ENCODE measurements around the gene DUOXA1.
"Not testable (repeated sequence)": the region's sequence is repeated elsewhere in the genome, so short reads cannot be mapped to it uniquely, and the experiment has no call there.

The DUOXA1 gene

DNA sequence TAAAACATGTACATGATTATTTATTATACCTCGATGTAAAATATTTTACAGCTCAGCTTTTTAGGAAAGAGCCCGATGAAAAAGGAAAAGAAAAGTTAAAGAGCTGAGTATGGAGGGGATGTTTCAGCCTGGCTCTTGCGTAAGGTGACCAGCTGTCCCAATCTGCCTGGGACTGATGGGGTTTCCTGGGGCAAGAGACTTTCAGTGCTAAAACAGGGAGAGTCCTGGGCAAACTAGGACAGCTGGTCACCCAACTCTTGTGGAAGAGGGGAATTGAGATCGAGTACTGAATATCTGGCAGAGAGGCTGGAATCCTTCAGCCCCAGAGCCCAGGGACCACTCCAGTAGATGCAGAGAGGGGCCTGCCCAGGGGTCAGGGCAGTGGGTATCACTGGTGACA, 36.7 kb downstream of the DUOXA1 start:
- no peaks in the 10 kb centered on the region for H3K27me3 ChIP-seq (ENCODE audit: low read depth, low read length)
- no peaks in the 10 kb centered on the region for H3K36me3 ChIP-seq (ENCODE audit: control insufficient read depth in 1 of 2, insufficient read depth in 2 of 2, low read length in 2 of 2)
- no peaks in the 10 kb centered on the region for H3K4me1 ChIP-seq (ENCODE audit: control insufficient read depth in 1 of 2, insufficient read depth in 2 of 2, low read length in 2 of 2)
- no peaks in the 10 kb centered on the region for H3K9me3 ChIP-seq (ENCODE audit: control insufficient read depth in 1 of 2, low read length in 2 of 2)
- no peak overlapping the region for H3K27ac ChIP-seq (ENCODE audit: low read length)
- H3K4me3 ChIP-seq (ENCODE audit: low read depth in 1 of 2, low read length in 2 of 2), result no peak overlapping the region

DNA sequence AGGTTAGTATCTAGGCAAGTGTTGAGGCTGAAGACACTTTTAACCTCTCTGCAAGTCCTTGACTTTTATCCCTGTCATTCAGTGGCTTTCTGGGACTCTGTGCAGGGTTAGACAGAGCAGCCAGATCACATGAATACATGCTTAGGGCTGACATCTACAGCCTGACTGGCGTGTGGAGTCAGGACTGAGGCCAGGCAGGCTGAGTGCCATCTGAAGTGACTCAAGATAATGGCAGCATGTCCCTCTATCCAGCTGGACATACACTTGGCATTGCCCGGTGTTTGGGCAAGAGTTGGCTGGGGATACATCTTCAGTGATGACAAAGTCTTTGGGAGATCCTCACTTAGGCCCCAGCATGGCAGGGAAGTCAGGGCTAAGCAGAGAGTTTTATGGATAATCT, 38.1 kb downstream of the DUOXA1 start:
- no peaks in the 10 kb centered on the region for H3K27me3 ChIP-seq (ENCODE audit: low read depth, low read length)
- no peaks in the 10 kb centered on the region for H3K9me3 ChIP-seq (ENCODE audit: control insufficient read depth in 1 of 2, low read length in 2 of 2)
- H3K4me3 ChIP-seq (ENCODE audit: low read depth in 1 of 2, low read length in 2 of 2), result no peak overlapping the region
- H3K4me1 ChIP-seq (ENCODE audit: control insufficient read depth in 1 of 2, insufficient read depth in 2 of 2, low read length in 2 of 2), result no peaks in the 10 kb centered on the region
- H3K36me3 ChIP-seq (ENCODE audit: control insufficient read depth in 1 of 2, insufficient read depth in 2 of 2, low read length in 2 of 2), result no peaks in the 10 kb centered on the region
- no peak overlapping the region for H3K27ac ChIP-seq (ENCODE audit: low read length)

DNA sequence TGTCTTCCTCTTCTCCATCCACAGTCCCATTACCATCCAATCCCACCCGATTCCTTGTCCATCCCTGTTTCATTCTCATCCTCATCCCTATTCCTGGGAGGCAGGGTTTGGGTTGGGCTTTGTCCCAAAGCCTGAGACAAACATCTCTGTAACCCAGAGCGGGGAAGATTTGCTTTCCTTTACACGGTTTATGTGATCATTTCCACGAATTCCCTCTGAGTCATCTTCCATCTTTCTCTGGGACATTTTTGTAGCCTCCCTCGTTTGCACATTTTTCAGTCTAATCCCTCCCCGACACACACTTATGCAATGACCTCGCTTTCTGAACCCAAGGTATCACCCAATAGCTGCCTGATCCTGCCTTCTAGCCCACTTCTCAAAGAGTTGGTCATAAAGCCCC, 38.5 kb downstream of the DUOXA1 start:
- H3K27me3 ChIP-seq (ENCODE audit: low read depth, low read length), result no peaks in the 10 kb centered on the region
- H3K9me3 ChIP-seq (ENCODE audit: control insufficient read depth in 1 of 2, low read length in 2 of 2), result no peaks in the 10 kb centered on the region
- no peak overlapping the region for H3K27ac ChIP-seq (ENCODE audit: low read length)
- no peaks in the 10 kb centered on the region for H3K36me3 ChIP-seq (ENCODE audit: control insufficient read depth in 1 of 2, insufficient read depth in 2 of 2, low read length in 2 of 2)
- H3K4me3 ChIP-seq (ENCODE audit: low read depth in 1 of 2, low read length in 2 of 2), result no peak overlapping the region
- no peaks in the 10 kb centered on the region for H3K4me1 ChIP-seq (ENCODE audit: control insufficient read depth in 1 of 2, insufficient read depth in 2 of 2, low read length in 2 of 2)

DNA sequence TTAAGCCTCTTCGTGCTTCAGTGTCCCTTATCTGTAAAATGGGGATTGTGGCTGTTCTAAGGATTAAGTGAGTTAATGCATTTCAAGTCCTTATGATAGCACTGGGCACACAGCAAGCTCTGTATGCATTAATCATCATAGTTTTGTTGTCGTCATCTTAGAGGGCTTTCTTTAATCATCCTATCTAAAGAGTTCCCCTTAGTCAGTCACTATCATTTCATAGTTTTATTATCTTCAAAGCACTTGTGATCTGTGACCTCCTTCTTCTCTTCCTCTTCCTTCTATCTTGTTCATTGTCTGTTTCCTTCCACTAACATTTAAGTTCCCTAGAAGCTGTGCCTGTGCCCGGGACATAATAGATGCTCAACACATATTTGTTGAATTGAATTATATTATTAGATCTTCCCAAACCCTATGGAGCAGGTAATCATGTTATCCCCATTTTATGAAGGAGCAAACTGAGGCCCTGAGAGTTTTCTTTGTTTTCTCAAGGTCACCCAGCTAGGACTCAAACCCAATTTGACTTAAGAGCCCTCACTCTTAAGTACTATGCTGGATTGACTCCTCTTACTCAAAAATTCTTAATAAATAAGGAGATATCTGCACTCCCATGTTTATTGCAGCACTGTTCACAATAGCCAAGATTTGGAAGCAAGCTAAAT, 39.8 kb downstream of the DUOXA1 start:
- Histone ChIP-seq H3K9me3 (ENCODE audit: control insufficient read depth in 1 of 2, low read length in 2 of 2) (no peaks in the 10 kb centered on the region), H3K36me3 (ENCODE audit: control insufficient read depth in 1 of 2, insufficient read depth in 2 of 2, low read length in 2 of 2) (no peaks in the 10 kb centered on the region), H3K4me1 (ENCODE audit: control insufficient read depth in 1 of 2, insufficient read depth in 2 of 2, low read length in 2 of 2) (no peaks in the 10 kb centered on the region), H3K27ac (ENCODE audit: low read length) (no peak overlapping the region), H3K4me3 (ENCODE audit: low read depth in 1 of 2, low read length in 2 of 2) (no peak overlapping the region), H3K27me3 (ENCODE audit: low read depth, low read length) (no peaks in the 10 kb centered on the region)

DNA sequence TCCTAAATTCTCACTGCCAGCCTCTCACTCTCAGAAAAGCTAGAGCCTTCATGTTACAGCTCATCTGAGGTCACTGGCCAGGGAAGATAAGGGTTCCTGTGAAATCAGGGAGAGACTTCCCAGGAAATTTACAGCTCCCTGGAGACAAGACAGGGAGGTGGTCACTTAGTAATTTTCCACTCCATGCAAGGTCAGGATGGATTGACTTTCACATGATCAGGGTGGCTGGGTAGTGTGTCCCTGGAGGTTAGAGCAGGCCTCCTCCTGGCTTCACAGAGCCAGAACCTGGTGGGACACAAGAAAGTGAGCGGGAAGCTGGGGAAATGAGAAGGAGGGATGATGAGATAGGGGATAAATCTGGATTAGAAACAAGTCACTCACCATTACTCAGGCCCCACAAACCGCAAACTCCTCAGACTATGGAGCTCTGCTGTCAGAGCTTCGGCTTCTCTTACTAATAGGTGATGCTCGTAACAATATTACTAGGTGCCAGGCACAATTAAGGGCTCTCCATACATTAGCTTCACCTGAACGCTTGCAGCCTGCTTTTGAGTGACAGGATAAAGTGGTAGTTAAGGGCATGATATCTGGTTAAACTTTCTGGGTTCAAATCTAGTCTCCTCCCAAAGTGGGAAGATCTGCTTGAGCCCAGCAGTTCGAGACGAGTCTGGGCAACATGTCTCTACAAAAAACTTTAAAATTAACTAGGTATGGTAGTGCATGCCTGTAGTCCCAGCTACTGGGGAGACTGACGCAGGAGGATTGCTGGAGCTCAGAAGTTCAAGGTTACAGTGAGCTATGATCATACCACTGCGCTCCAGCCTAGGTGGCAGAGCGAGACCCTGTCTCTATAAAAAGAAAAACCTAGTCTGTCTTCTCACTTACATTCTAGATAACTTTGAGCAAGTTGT, 40.6 kb downstream of the DUOXA1 start:
- H3K27me3 ChIP-seq (ENCODE audit: low read depth, low read length), result no peaks in the 10 kb centered on the region
- H3K4me3 ChIP-seq (ENCODE audit: low read depth in 1 of 2, low read length in 2 of 2), result no peak overlapping the region
- H3K36me3 ChIP-seq (ENCODE audit: control insufficient read depth in 1 of 2, insufficient read depth in 2 of 2, low read length in 2 of 2), result no peaks in the 10 kb centered on the region
- H3K27ac ChIP-seq (ENCODE audit: low read length), result no peak overlapping the region
- no peaks in the 10 kb centered on the region for H3K4me1 ChIP-seq (ENCODE audit: control insufficient read depth in 1 of 2, insufficient read depth in 2 of 2, low read length in 2 of 2)
- no peaks in the 10 kb centered on the region for H3K9me3 ChIP-seq (ENCODE audit: control insufficient read depth in 1 of 2, low read length in 2 of 2)

DNA sequence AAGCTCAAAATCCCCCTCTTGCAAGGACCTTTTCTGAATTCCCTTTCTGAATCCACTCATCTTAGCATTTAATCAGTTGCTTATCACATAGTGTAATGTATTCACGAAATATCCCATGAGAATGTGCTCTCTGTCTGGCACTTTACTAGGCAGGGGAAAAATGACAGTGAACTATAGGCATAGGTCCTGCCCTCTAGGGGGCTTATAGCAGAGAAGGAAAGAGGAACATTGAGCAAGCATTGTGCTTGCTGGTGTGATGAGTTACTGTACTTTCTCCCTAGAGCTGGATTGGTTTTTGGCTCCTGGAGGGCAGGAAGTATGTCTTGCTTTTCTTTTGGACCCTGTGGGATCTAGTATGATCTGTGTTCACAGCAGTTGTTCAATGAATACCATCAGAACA, 42.2 kb downstream of the DUOXA1 start:
- Histone ChIP-seq H3K27me3 (ENCODE audit: low read depth, low read length) (no peaks in the 10 kb centered on the region), H3K36me3 (ENCODE audit: control insufficient read depth in 1 of 2, insufficient read depth in 2 of 2, low read length in 2 of 2) (no peaks in the 10 kb centered on the region), H3K4me1 (ENCODE audit: control insufficient read depth in 1 of 2, insufficient read depth in 2 of 2, low read length in 2 of 2) (no peaks in the 10 kb centered on the region), H3K9me3 (ENCODE audit: control insufficient read depth in 1 of 2, low read length in 2 of 2) (no peaks in the 10 kb centered on the region), H3K4me3 (ENCODE audit: low read depth in 1 of 2, low read length in 2 of 2) (no peak overlapping the region), H3K27ac (ENCODE audit: low read length) (no peak overlapping the region)

DNA sequence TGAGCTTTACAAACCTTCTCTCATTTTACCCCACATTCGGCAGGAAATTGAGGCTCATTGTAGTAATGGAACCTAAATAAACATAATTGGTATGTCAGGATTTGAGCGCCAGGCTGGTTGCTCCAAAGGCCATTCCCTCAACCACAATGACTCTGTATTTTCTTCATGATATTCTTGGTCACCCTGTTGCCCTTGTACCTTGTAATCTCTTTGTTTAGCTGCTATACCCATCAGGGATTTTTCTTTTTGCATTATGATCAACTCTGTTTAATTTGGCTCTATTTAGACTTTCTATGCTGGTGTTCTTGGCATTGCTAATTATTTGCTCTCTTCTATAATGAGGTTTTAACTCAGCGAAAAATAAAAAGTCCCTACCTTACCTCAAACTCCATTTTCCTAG, 45.5 kb downstream of the DUOXA1 start:
- no peaks in the 10 kb centered on the region for H3K9me3 ChIP-seq (ENCODE audit: control insufficient read depth in 1 of 2, low read length in 2 of 2)
- no peaks in the 10 kb centered on the region for H3K27me3 ChIP-seq (ENCODE audit: low read depth, low read length)
- no peaks in the 10 kb centered on the region for H3K4me1 ChIP-seq (ENCODE audit: control insufficient read depth in 1 of 2, insufficient read depth in 2 of 2, low read length in 2 of 2)
- H3K4me3 ChIP-seq (ENCODE audit: low read depth in 1 of 2, low read length in 2 of 2), result no peak overlapping the region
- H3K36me3 ChIP-seq (ENCODE audit: control insufficient read depth in 1 of 2, insufficient read depth in 2 of 2, low read length in 2 of 2), result no peaks in the 10 kb centered on the region
- H3K27ac ChIP-seq (ENCODE audit: low read length), result no peak overlapping the region

DNA sequence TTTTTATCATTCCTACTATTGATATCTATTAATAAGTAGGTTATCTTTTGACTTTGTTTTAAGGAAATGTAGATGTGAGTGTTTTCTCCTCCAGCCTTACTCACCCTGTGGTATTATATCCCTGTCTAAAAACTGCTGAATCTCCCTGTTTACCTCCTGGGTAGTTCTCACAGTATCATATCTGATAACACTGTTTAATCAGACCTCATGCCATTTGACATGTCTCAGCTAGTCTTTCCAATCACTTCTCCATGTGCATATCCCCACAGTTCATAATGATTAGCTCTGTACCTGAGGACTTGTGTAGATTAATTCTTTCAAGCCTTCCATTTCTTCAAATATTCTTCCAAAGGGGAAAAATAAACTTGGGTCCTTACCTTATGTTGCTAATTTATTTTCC, 46.5 kb downstream of the DUOXA1 start:
- H3K27me3 ChIP-seq (ENCODE audit: low read depth, low read length), result no peaks in the 10 kb centered on the region
- no peak overlapping the region for H3K27ac ChIP-seq (ENCODE audit: low read length)
- H3K9me3 ChIP-seq (ENCODE audit: control insufficient read depth in 1 of 2, low read length in 2 of 2), result no peaks in the 10 kb centered on the region
- H3K4me3 ChIP-seq (ENCODE audit: low read depth in 1 of 2, low read length in 2 of 2), result no peak overlapping the region
- no peaks in the 10 kb centered on the region for H3K36me3 ChIP-seq (ENCODE audit: control insufficient read depth in 1 of 2, insufficient read depth in 2 of 2, low read length in 2 of 2)
- no peaks in the 10 kb centered on the region for H3K4me1 ChIP-seq (ENCODE audit: control insufficient read depth in 1 of 2, insufficient read depth in 2 of 2, low read length in 2 of 2)

DNA sequence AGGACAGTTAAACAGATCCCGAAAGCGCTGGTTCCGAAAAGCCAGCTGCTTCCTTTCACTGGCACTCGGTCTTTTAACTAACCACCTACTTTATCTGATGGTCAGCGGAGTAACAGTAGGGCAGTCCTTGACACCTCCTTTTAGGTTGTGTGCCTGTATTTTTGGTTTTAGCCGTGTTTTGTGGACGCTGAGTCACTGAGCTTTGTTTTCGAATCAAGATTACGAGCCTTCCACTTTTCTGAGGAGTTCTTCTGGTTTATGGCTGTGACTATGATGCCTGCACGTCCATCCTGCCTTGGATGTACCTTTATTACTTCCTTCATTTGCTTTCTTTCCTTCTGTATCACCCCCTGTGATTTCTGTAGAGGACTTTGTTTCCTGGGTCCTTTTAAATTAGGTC, 47.3 kb downstream of the DUOXA1 start:
- not testable (repeated sequence) for H3K27me3 ChIP-seq (ENCODE audit: low read depth, low read length); H3K36me3 ChIP-seq (ENCODE audit: control insufficient read depth in 1 of 2, insufficient read depth in 2 of 2, low read length in 2 of 2); H3K4me1 ChIP-seq (ENCODE audit: control insufficient read depth in 1 of 2, insufficient read depth in 2 of 2, low read length in 2 of 2); H3K27ac ChIP-seq (ENCODE audit: low read length); H3K9me3 ChIP-seq (ENCODE audit: control insufficient read depth in 1 of 2, low read length in 2 of 2); H3K4me3 ChIP-seq (ENCODE audit: low read depth in 1 of 2, low read length in 2 of 2)

DNA sequence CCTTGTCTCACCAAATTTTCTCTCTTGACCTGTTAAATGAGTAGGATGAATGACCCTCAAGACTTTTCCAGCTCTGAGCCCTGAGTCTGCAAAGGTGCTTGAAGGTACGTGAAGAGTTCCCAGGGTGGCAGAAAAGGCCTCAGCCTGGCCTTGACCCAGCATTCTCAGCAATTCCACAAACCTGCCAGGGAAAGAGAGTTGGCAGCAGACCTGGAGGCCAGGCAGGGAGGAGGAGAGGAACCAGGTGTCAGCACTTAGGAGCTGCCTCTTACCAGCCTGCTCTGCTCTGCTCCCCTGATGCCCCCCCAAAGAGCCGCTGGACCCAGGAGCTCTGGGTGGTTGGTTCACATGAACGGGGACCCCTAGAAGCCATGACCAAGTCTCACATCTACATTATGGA, 49.1 kb downstream of the DUOXA1 start:
- not testable (repeated sequence) for H3K4me1 ChIP-seq (ENCODE audit: control insufficient read depth in 1 of 2, insufficient read depth in 2 of 2, low read length in 2 of 2); H3K4me3 ChIP-seq (ENCODE audit: low read depth in 1 of 2, low read length in 2 of 2); H3K9me3 ChIP-seq (ENCODE audit: control insufficient read depth in 1 of 2, low read length in 2 of 2); H3K27ac ChIP-seq (ENCODE audit: low read length); H3K36me3 ChIP-seq (ENCODE audit: control insufficient read depth in 1 of 2, insufficient read depth in 2 of 2, low read length in 2 of 2); H3K27me3 ChIP-seq (ENCODE audit: low read depth, low read length)

DNA sequence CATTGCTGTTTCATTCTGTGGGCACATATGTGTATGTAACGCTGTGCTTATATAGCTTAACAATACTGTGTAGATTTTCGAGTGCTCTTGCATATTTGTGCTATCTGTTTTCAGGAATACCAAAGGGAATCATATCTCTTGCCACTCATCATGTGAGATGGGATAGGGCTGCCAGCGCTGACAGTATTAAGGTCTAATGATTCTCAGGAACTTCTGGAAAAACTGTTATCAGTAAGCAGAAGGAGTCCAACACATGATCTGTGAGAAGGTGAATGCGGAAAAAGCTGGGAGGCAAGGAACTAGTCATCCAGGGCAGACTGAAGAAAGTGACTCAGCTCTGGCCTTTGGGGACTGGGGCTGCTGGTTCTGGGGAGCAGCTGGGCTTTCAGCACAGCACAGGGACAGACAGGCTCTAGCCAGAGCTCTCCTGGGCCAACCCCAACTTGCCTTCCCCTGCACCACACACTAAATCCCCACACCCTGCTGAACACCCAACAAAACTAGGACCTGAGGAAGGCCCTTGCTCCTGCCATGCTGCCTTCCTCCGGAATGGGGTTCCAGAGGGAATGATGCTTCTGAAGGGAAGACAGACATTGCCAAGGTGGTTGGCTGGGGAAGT, 49.9 kb downstream of the DUOXA1 start:
- H3K9me3 ChIP-seq (ENCODE audit: control insufficient read depth in 1 of 2, low read length in 2 of 2); H3K36me3 ChIP-seq (ENCODE audit: control insufficient read depth in 1 of 2, insufficient read depth in 2 of 2, low read length in 2 of 2); H3K27me3 ChIP-seq (ENCODE audit: low read depth, low read length); H3K27ac ChIP-seq (ENCODE audit: low read length); H3K4me1 ChIP-seq (ENCODE audit: control insufficient read depth in 1 of 2, insufficient read depth in 2 of 2, low read length in 2 of 2); H3K4me3 ChIP-seq (ENCODE audit: low read depth in 1 of 2, low read length in 2 of 2): not testable (repeated sequence)

Measured in muscle layer of duodenum (tissue), 2 donors.